Measurements from ENCODE around the gene CCDC12.

GRCh38 chr3:46913644-46914043 is 62.9 kb downstream of the CCDC12 start:
- TF ChIP-seq FOXA1 (IDR thresholded peaks at IDR 0.05) = no peak
- no peak for TF ChIP-seq ELF4 (IDR thresholded peaks at IDR 0.05)
- TF ChIP-seq SUZ12 (IDR thresholded peaks at IDR 0.05) = no peak
- TF ChIP-seq BHLHE40 (IDR thresholded peaks at IDR 0.05; ENCODE audit: borderline replicate concordance) = no peak
- no peak for TF ChIP-seq FOXM1 (IDR thresholded peaks at IDR 0.05; ENCODE audit: borderline replicate concordance)
- no peak for TF ChIP-seq TARDBP (IDR thresholded peaks at IDR 0.05)
- no peak for TF ChIP-seq NFRKB (IDR thresholded peaks at IDR 0.05)
- TF ChIP-seq CTBP1 (IDR thresholded peaks at IDR 0.05; ENCODE audit: borderline replicate concordance) = no peak
- no peak for TF ChIP-seq HDGF (IDR thresholded peaks at IDR 0.05; ENCODE audit: borderline replicate concordance)
- TF ChIP-seq SP1 (IDR thresholded peaks at IDR 0.05) = no peak
